K562 treated with DMSO at 1 percent for 48 hours (cell line): ENCODE data around the gene SPARC. TPM values are rescaled to one million over a fixed set of nuclear protein-coding genes. Genes with fewer than 3 reads are reported as not detected.

Source experiments
- total RNA-seq: library from RNA; unstranded; fragments of 300-600 nt; gene quantifications from 2 replicates; pipeline ENCODE4 v1.2.3, GENCODE V29; 2022; ENCODE audit warnings: low replicate concordance; ENCODE audit errors: extremely low read depth

Gene SPARC, protein sequence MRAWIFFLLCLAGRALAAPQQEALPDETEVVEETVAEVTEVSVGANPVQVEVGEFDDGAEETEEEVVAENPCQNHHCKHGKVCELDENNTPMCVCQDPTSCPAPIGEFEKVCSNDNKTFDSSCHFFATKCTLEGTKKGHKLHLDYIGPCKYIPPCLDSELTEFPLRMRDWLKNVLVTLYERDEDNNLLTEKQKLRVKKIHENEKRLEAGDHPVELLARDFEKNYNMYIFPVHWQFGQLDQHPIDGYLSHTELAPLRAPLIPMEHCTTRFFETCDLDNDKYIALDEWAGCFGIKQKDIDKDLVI
- not detected in 2 replicates for total RNA-seq

DNA sequence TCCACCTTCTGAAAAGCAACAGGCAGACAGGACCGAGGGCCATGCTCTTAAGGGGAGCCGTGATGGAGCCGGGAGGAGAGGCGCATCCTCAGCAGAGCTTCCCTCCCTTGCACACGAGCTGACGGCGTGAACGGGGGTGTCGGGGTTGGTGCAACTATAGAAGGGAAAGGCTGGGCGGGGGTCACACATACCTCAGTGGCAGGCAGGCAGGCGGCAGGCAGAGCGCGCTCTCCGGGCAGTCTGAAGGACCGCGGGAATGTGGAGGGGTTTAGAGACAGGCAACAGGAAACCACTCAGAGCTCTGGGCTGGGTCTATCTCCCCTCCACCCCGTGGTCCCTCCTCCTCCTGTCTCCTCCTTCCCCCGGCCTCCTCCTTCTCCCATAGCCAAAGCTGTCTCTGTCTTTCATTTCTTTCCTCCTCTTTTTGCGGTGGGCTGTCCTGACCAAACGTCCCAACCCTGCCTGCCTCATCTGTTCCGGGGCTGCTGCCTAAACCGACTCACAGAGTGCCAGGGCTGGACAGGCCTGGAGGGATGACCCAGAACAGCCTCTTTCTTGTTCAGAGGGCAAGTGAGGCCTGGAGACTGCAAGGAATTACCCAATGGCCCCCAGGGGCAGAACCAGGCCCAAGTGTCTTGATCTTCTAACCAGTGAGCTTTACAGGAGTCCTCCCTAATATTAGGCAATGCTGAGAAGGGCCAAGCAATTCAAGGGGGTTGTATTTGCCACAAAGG, at the start of gene SPARC:
TSS of gene SPARC (minus strand) at position 242 of the 734 bp plus-strand sequence. CDS start 10,727 bp downstream, outside the sequence.

Other genes starting within 250 kb of the SPARC start
- not detected in 2 replicates for gene SLC36A1, start 239.3 kb downstream of the SPARC start, total RNA-seq
- not detected in 2 replicates for gene FAT2, start 95.6 kb downstream of the SPARC start, total RNA-seq
- gene ATOX1, start 71.7 kb upstream of the SPARC start, total RNA-seq = not detected in 2 replicates
- gene G3BP1, start 85.0 kb upstream of the SPARC start, total RNA-seq = not detected in 2 replicates
- gene GLRA1, start 237.9 kb upstream of the SPARC start, total RNA-seq = not detected in 2 replicates